Lower leg skin (tissue), 4 donors: ENCODE data around the gene HPDL. TPM values are rescaled to one million over a fixed set of nuclear protein-coding genes. Genes with fewer than 3 reads are reported as not detected.

Experiments
- DNase-seq, 2 donors: peaks; one replicate each; pipeline ENCODE4 v3.0.0-alpha.2; 2019; ENCODE audit warnings: low spot score in 2 of 2
- H3K4me3 ChIP-seq: fragments of 200-600 bp; sonication (generic); 2 replicates; pipeline ENCODE4 v1.5.1; 2017; ENCODE audit warnings: mild to moderate bottlenecking, low read depth; ENCODE audit not compliant: poor library complexity, severe bottlenecking
- CTCF ChIP-seq, 3 donors: fragments of 450-650 bp; IDR thresholded peaks; one replicate each; pipeline ENCODE4 v1.5.1; 2016; ENCODE audit warnings: antibody characterized with exemption in 3 of 3, mild to moderate bottlenecking in 3 of 3, moderate library complexity in 2 of 3
- POLR2A ChIP-seq, 2 donors: fragments of 450-650 bp; IDR thresholded peaks; one replicate each; pipeline ENCODE4 v1.6.1; 2016 to 2017; ENCODE audit warnings: antibody characterized with exemption in 2 of 2, mild to moderate bottlenecking in 1 of 2, moderate library complexity in 1 of 2
- WGBS, 2 donors: methylation state at CpG; one replicate each; pipeline ENCODE4 v1.1.5; 2018; 5-methylcytosine and 5-hydroxymethylcytosine counted together
- intact Hi-C: fragments of 100-400 bp; cut with DNase I; formaldehyde crosslinking; loops from one replicate; pipeline ENCODE4 v1.15.0; 2023; ENCODE audit warnings: low total_unique reads
- total RNA-seq, 4 donors: library from RNA; depleted of rRNA; stranded (reverse); fragments of >200 nt; gene quantifications; one replicate each; pipeline ENCODE4 v1.1.0, GENCODE V29; 2016

The HPDL gene
- total RNA-seq, 4 donors from 2014 or later = 0.34 to 0.91 (median 0.63) TPM

- 65 to 79% methylated on average over 9 of the region's 9 CpGs for WGBS, 2 donors
- no peak for TF ChIP-seq POLR2A (IDR thresholded peaks at IDR 0.05)
- TF ChIP-seq CTCF (IDR thresholded peaks at IDR 0.05) = no peak
- intact Hi-C loops = no loop called here
- no peak for DNase-seq
- no peak overlapping the region for H3K4me3 ChIP-seq
These were observed 7.9 kb downstream of the HPDL start for GRCh38 chr1:45334308-45335245.

GRCh38 chr1:45335855-45336324 is 9.2 kb downstream of the HPDL start:
- H3K4me3 ChIP-seq = no peak overlapping the region
- intact Hi-C loops = no loop called here
- 91 to 99% methylated on average over 4 of the region's 4 CpGs for WGBS, 2 donors
- DNase-seq = no peak
- TF ChIP-seq POLR2A (IDR thresholded peaks at IDR 0.05) (no peak), CTCF (IDR thresholded peaks at IDR 0.05) (no peak)

- TF ChIP-seq POLR2A (IDR thresholded peaks at IDR 0.05) (no peak), CTCF (IDR thresholded peaks at IDR 0.05) (no peak)
- H3K4me3 ChIP-seq = no peak overlapping the region
- DNase-seq = no peak
- WGBS, 2 donors = 87 to 90% methylated on average over 3 of the region's 3 CpGs
- intact Hi-C loops = loop anchor here (2.0 kb wide), 1 partner anchor 33 kb away; no protein-coding TSS in a partner anchor
These were observed 11.1 kb downstream of the HPDL start for GRCh38 chr1:45337630-45338325.

GRCh38 chr1:45339789-45340558 is 13.3 kb downstream of the HPDL start, which contains the start of the genes MUTYH and TOE1:
Gene MUTYH (minus strand): TSS chr1:45340440. CDS start chr1:45334505, 5,935 bp downstream.
Gene TOE1 (plus strand): TSS chr1:45340170. CDS start chr1:45340253, 83 bp downstream.
- H3K4me3 ChIP-seq = peak within 1 kb of the TSS; percentile 78
- DNase-seq = peak; percentile 87 to 98
- 1 to 2% methylated on average over 16 to 68 of the region's 70 CpGs for WGBS, 2 donors
- TF ChIP-seq POLR2A (IDR thresholded peaks at IDR 0.05) (no peak), CTCF (IDR thresholded peaks at IDR 0.05) (peak in 1 of 3 donors; percentile 50)
- intact Hi-C loops = loop anchor here (2.0 kb wide), 1 partner anchor 35 kb away; no protein-coding TSS in a partner anchor

GRCh38 chr1:45340816-45341466 is 14.2 kb downstream of the HPDL start:
- peak overlapping the region; percentile 78 for H3K4me3 ChIP-seq
- no peak for DNase-seq
- WGBS, 2 donors = 28 to 31% methylated on average over 6 of the region's 6 CpGs
- TF ChIP-seq POLR2A (IDR thresholded peaks at IDR 0.05) (no peak), CTCF (IDR thresholded peaks at IDR 0.05) (no peak)
- intact Hi-C loops = no loop called here
